Panc1 (cell line): ENCODE data around the gene NFYC. TPM values are rescaled to one million over a fixed set of nuclear protein-coding genes. Genes with fewer than 3 reads are reported as not detected.

Experiments used
- ATAC-seq: fragments of 200-7000 bp; cut with Tn5 transposase; 2 replicates; pipeline ENCODE4 v1.9.1; 2020; ENCODE audit warnings: mild to moderate bottlenecking, moderate library complexity
- BruUV-seq: library from RNA; stranded (reverse); fragments of 400-500 nt; replicated peaks from 2 replicates; lab custom pipeline; 2021; lab: Mats Ljungman, UMichigan
- CTCF ChIA-PET: fragments of 300-600 bp; sonication (Branson Sonifier 250); formaldehyde crosslinking; loops from one replicate; lab custom pipeline; 2022; ENCODE audit warnings: antibody characterized with exemption; lab: Charles Lee
- POLR2A ChIA-PET: fragments of 300-600 bp; sonication (Branson Sonifier 250); formaldehyde crosslinking; loops from one replicate; lab custom pipeline; 2022; ENCODE audit warnings: antibody characterized with exemption; lab: Charles Lee
- DNase-seq: peaks from one replicate; pipeline ENCODE4 v3.0.0-alpha.2; 2010; ENCODE audit warnings: low read depth, low spot score
- H3K27ac ChIP-seq: 2 replicates; pipeline ENCODE4 v1.5.1; 2011; ENCODE audit warnings: mild to moderate bottlenecking, low read length, inconsistent platforms
- H3K27me3 ChIP-seq: fragments of 200-500 bp; sonication (Bioruptor generic); 2 replicates; pipeline ENCODE4 v1.6.0; 2014; ENCODE audit warnings: low read length, inconsistent platforms; ENCODE audit not compliant: control insufficient read depth, insufficient read depth
- H3K36me3 ChIP-seq: fragments of 200-500 bp; sonication (Bioruptor generic); 2 replicates; pipeline ENCODE4 v1.5.1; 2014; ENCODE audit warnings: inconsistent platforms, mild to moderate bottlenecking, low read length, moderate library complexity; ENCODE audit not compliant: control insufficient read depth, insufficient read depth
- H3K4me1 ChIP-seq: 2 replicates; pipeline ENCODE4 v1.5.1; 2011; ENCODE audit warnings: inconsistent platforms, mild to moderate bottlenecking, low read length, moderate library complexity; ENCODE audit not compliant: control insufficient read depth, insufficient read depth
- H3K4me3 ChIP-seq, 2 experiments: 2 replicates each; pipeline ENCODE4 v1.5.1; 2011 to 2012; ENCODE audit warnings: low read depth in 2 of 2, low read length in 2 of 2, mild to moderate bottlenecking in 2 of 2, inconsistent platforms in 1 of 2, moderate library complexity in 1 of 2
- H3K9me3 ChIP-seq: fragments of 200-500 bp; sonication (Bioruptor generic); 2 replicates; pipeline ENCODE4 v1.5.1; 2014; ENCODE audit warnings: low read depth, mild to moderate bottlenecking, inconsistent platforms, low read length, moderate library complexity; ENCODE audit not compliant: control insufficient read depth, insufficient read depth
- CTCF ChIP-seq: fragments of 450-650 bp; IDR thresholded peaks from 2 replicates; pipeline ENCODE4 v1.5.1; 2017; ENCODE audit warnings: mild to moderate bottlenecking
- POLR2AphosphoS5 ChIP-seq: IDR thresholded peaks from 2 replicates; pipeline ENCODE4 v1.6.1; 2012; ENCODE audit warnings: mild to moderate bottlenecking, low read depth, low read length, moderate library complexity
- REST ChIP-seq, 2 experiments: IDR thresholded peaks; 2 replicates each; pipeline ENCODE4 v1.6.1; 2011 to 2012; ENCODE audit warnings: low read depth in 2 of 2, control low read depth in 1 of 2, low read length in 1 of 2, mild to moderate bottlenecking in 1 of 2, moderate library complexity in 1 of 2; ENCODE audit not compliant: insufficient read depth in 1 of 2
- SIN3A ChIP-seq: IDR thresholded peaks from 2 replicates; pipeline ENCODE4 v1.6.1; 2012; ENCODE audit warnings: low read depth, mild to moderate bottlenecking, low read length, moderate library complexity, borderline replicate concordance; ENCODE audit not compliant: insufficient read depth
- TCF7L2 ChIP-seq: IDR thresholded peaks from 2 replicates; pipeline ENCODE4 v1.6.1; 2011; ENCODE audit warnings: mild to moderate bottlenecking, low read depth, low read length, inconsistent platforms
- in situ Hi-C: cut with HindIII; loops from 2 replicates; pipeline ENCODE4 v1.10.0; 2016; ENCODE audit warnings: low sequenced_read_pairs, low pct_unique_long_range_greater_than_20kb
- intact Hi-C: fragments of 100-400 bp; cut with micrococcal nuclease; formaldehyde crosslinking; loops from one replicate; pipeline ENCODE4 v1.10.0; 2022; ENCODE audit not compliant: unreplicated experiment
- total RNA-seq: library from RNA; stranded (reverse); gene quantifications from one replicate; pipeline ENCODE4 v1.2.1, GENCODE V29; 2021; ENCODE audit not compliant: unreplicated experiment

Gene NFYC
- total RNA-seq, 1 experiment from 2014 or later: 81.9 TPM

GRCh38 chr1:40720493-40720892, 29.0 kb downstream of the NFYC start:
- ATAC-seq: no peak
- DNase-seq: no peak
- POLR2A ChIA-PET: no interaction called here
- Histone ChIP-seq H3K9me3 (no peaks in the 10 kb centered on the region), H3K4me1 (no peaks in the 10 kb centered on the region), H3K4me3 (no peak overlapping the region), H3K27me3 (no peaks in the 10 kb centered on the region), H3K27ac (no peak overlapping the region), H3K36me3 (no peaks in the 10 kb centered on the region)
- in situ Hi-C loops: no loop called here
- TF ChIP-seq REST (IDR thresholded peaks at IDR 0.05; ENCODE audit: insufficient read depth in 1 of 2, low read depth in 2 of 2, low read length in 1 of 2) (no peak), SIN3A (no peak), CTCF (no peak), TCF7L2 (no peak), POLR2AphosphoS5 (no peak)
- BruUV-seq: no TSS peak
- CTCF ChIA-PET: no interaction called here
- intact Hi-C loops: no loop called here

- ChIA-PET POLR2A (interaction anchor here (0.7 kb wide), 1 partner anchor 17 kb away, joined by 3 read pairs; no protein-coding TSS in a partner anchor), CTCF (interaction anchor here (1.1 kb wide), 1 partner anchor 59 kb away, joined by 3 read pairs; no protein-coding TSS in a partner anchor)
- intact Hi-C loops (no loop called here), in situ Hi-C loops (no loop called here)
- H3K9me3 ChIP-seq: no peaks in the 10 kb centered on the region
- H3K27me3 ChIP-seq: no peaks in the 10 kb centered on the region
- no peak overlapping the region for H3K4me3 ChIP-seq
- no peaks in the 10 kb centered on the region for H3K4me1 ChIP-seq
- DNase-seq: no peak
- no peak; the same call in 1 of the 2 replicates for ATAC-seq
- no TSS peak for BruUV-seq
- no peak overlapping the region for H3K27ac ChIP-seq
- TF ChIP-seq SIN3A (no peak), CTCF (no peak; the same call in 1 of the 2 replicates), REST (IDR thresholded peaks at IDR 0.05; ENCODE audit: insufficient read depth in 1 of 2, low read depth in 2 of 2, low read length in 1 of 2) (no peak), TCF7L2 (no peak), POLR2AphosphoS5 (no peak)
- no peaks in the 10 kb centered on the region for H3K36me3 ChIP-seq
These were observed 31.1 kb downstream of the NFYC start for GRCh38 chr1:40722622-40723021.
